Panc1 (cell line): ENCODE measurements around the gene PTPN2. TPM values are rescaled to one million over a fixed set of nuclear protein-coding genes. Genes with fewer than 3 reads are reported as not detected.

Experiments used
- ATAC-seq: fragments of 200-7000 bp; cut with Tn5 transposase; 2 replicates; pipeline ENCODE4 v1.9.1; 2020; ENCODE audit warnings: mild to moderate bottlenecking, moderate library complexity
- BruUV-seq: library from RNA; stranded (reverse); fragments of 400-500 nt; replicated peaks from 2 replicates; lab custom pipeline; 2021; lab: Mats Ljungman, UMichigan
- CTCF ChIA-PET: fragments of 300-600 bp; sonication (Branson Sonifier 250); formaldehyde crosslinking; loops from one replicate; lab custom pipeline; 2022; ENCODE audit warnings: antibody characterized with exemption; lab: Charles Lee
- POLR2A ChIA-PET: fragments of 300-600 bp; sonication (Branson Sonifier 250); formaldehyde crosslinking; loops from one replicate; lab custom pipeline; 2022; ENCODE audit warnings: antibody characterized with exemption; lab: Charles Lee
- DNase-seq: peaks from one replicate; pipeline ENCODE4 v3.0.0-alpha.2; 2010; ENCODE audit warnings: low read depth, low spot score
- H3K27ac ChIP-seq: 2 replicates; pipeline ENCODE4 v1.5.1; 2011; ENCODE audit warnings: mild to moderate bottlenecking, low read length, inconsistent platforms
- H3K27me3 ChIP-seq: fragments of 200-500 bp; sonication (Bioruptor generic); 2 replicates; pipeline ENCODE4 v1.6.0; 2014; ENCODE audit warnings: low read length, inconsistent platforms; ENCODE audit not compliant: control insufficient read depth, insufficient read depth
- H3K36me3 ChIP-seq: fragments of 200-500 bp; sonication (Bioruptor generic); 2 replicates; pipeline ENCODE4 v1.5.1; 2014; ENCODE audit warnings: inconsistent platforms, mild to moderate bottlenecking, low read length, moderate library complexity; ENCODE audit not compliant: control insufficient read depth, insufficient read depth
- H3K4me1 ChIP-seq: 2 replicates; pipeline ENCODE4 v1.5.1; 2011; ENCODE audit warnings: inconsistent platforms, mild to moderate bottlenecking, low read length, moderate library complexity; ENCODE audit not compliant: control insufficient read depth, insufficient read depth
- H3K4me3 ChIP-seq, 2 experiments: 2 replicates each; pipeline ENCODE4 v1.5.1; 2011 to 2012; ENCODE audit warnings: low read depth in 2 of 2, low read length in 2 of 2, mild to moderate bottlenecking in 2 of 2, inconsistent platforms in 1 of 2, moderate library complexity in 1 of 2
- H3K9me3 ChIP-seq: fragments of 200-500 bp; sonication (Bioruptor generic); 2 replicates; pipeline ENCODE4 v1.5.1; 2014; ENCODE audit warnings: low read depth, mild to moderate bottlenecking, inconsistent platforms, low read length, moderate library complexity; ENCODE audit not compliant: control insufficient read depth, insufficient read depth
- POLR2AphosphoS5 ChIP-seq: IDR thresholded peaks from 2 replicates; pipeline ENCODE4 v1.6.1; 2012; ENCODE audit warnings: mild to moderate bottlenecking, low read depth, low read length, moderate library complexity
- SIN3A ChIP-seq: IDR thresholded peaks from 2 replicates; pipeline ENCODE4 v1.6.1; 2012; ENCODE audit warnings: low read depth, mild to moderate bottlenecking, low read length, moderate library complexity, borderline replicate concordance; ENCODE audit not compliant: insufficient read depth
- TCF7L2 ChIP-seq: IDR thresholded peaks from 2 replicates; pipeline ENCODE4 v1.6.1; 2011; ENCODE audit warnings: mild to moderate bottlenecking, low read depth, low read length, inconsistent platforms
- in situ Hi-C: cut with HindIII; loops from 2 replicates; pipeline ENCODE4 v1.10.0; 2016; ENCODE audit warnings: low sequenced_read_pairs, low pct_unique_long_range_greater_than_20kb
- intact Hi-C: fragments of 100-400 bp; cut with micrococcal nuclease; formaldehyde crosslinking; loops from one replicate; pipeline ENCODE4 v1.10.0; 2022; ENCODE audit not compliant: unreplicated experiment
- total RNA-seq: library from RNA; stranded (reverse); gene quantifications from one replicate; pipeline ENCODE4 v1.2.1, GENCODE V29; 2021; ENCODE audit not compliant: unreplicated experiment
- TF ChIP-seq, protein P1 (sequence below): fragments of 450-650 bp; IDR thresholded peaks from 2 replicates; pipeline ENCODE4 v1.5.1; 2017; ENCODE audit warnings: mild to moderate bottlenecking
- TF ChIP-seq, protein P2 (sequence below), 2 experiments: IDR thresholded peaks; 2 replicates each; pipeline ENCODE4 v1.6.1; 2011 to 2012; ENCODE audit warnings: low read depth in 2 of 2, control low read depth in 1 of 2, low read length in 1 of 2, mild to moderate bottlenecking in 1 of 2, moderate library complexity in 1 of 2; ENCODE audit not compliant: insufficient read depth in 1 of 2

Gene PTPN2
- total RNA-seq, 1 experiment from 2014 or later = 34.8 TPM

GRCh38 chr18:12816451-12816850 lies 67.6 kb downstream of the PTPN2 start:
- intact Hi-C loops = no loop called here
- ATAC-seq (no peak), DNase-seq (no peak)
- ChIA-PET CTCF (no interaction called here), POLR2A (no interaction called here)
- Histone ChIP-seq H3K4me3 (no peak overlapping the region), H3K27me3 (no peaks in the 10 kb centered on the region), H3K27ac (no peak overlapping the region), H3K4me1 (no peaks in the 10 kb centered on the region), H3K36me3 (peaks cover 13% of the 10 kb centered on the region), H3K9me3 (no peaks in the 10 kb centered on the region)
- in situ Hi-C loops = no loop called here
- TF ChIP-seq, protein P1, sequence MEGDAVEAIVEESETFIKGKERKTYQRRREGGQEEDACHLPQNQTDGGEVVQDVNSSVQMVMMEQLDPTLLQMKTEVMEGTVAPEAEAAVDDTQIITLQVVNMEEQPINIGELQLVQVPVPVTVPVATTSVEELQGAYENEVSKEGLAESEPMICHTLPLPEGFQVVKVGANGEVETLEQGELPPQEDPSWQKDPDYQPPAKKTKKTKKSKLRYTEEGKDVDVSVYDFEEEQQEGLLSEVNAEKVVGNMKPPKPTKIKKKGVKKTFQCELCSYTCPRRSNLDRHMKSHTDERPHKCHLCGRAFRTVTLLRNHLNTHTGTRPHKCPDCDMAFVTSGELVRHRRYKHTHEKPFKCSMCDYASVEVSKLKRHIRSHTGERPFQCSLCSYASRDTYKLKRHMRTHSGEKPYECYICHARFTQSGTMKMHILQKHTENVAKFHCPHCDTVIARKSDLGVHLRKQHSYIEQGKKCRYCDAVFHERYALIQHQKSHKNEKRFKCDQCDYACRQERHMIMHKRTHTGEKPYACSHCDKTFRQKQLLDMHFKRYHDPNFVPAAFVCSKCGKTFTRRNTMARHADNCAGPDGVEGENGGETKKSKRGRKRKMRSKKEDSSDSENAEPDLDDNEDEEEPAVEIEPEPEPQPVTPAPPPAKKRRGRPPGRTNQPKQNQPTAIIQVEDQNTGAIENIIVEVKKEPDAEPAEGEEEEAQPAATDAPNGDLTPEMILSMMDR = no peak
- TF ChIP-seq, protein P2, sequence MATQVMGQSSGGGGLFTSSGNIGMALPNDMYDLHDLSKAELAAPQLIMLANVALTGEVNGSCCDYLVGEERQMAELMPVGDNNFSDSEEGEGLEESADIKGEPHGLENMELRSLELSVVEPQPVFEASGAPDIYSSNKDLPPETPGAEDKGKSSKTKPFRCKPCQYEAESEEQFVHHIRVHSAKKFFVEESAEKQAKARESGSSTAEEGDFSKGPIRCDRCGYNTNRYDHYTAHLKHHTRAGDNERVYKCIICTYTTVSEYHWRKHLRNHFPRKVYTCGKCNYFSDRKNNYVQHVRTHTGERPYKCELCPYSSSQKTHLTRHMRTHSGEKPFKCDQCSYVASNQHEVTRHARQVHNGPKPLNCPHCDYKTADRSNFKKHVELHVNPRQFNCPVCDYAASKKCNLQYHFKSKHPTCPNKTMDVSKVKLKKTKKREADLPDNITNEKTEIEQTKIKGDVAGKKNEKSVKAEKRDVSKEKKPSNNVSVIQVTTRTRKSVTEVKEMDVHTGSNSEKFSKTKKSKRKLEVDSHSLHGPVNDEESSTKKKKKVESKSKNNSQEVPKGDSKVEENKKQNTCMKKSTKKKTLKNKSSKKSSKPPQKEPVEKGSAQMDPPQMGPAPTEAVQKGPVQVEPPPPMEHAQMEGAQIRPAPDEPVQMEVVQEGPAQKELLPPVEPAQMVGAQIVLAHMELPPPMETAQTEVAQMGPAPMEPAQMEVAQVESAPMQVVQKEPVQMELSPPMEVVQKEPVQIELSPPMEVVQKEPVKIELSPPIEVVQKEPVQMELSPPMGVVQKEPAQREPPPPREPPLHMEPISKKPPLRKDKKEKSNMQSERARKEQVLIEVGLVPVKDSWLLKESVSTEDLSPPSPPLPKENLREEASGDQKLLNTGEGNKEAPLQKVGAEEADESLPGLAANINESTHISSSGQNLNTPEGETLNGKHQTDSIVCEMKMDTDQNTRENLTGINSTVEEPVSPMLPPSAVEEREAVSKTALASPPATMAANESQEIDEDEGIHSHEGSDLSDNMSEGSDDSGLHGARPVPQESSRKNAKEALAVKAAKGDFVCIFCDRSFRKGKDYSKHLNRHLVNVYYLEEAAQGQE (IDR thresholded peaks at IDR 0.05; ENCODE audit: insufficient read depth in 1 of 2, low read depth in 2 of 2, low read length in 1 of 2) = no peak
- TF ChIP-seq SIN3A (no peak), POLR2AphosphoS5 (no peak), TCF7L2 (no peak)
- BruUV-seq = no TSS peak

DNA sequence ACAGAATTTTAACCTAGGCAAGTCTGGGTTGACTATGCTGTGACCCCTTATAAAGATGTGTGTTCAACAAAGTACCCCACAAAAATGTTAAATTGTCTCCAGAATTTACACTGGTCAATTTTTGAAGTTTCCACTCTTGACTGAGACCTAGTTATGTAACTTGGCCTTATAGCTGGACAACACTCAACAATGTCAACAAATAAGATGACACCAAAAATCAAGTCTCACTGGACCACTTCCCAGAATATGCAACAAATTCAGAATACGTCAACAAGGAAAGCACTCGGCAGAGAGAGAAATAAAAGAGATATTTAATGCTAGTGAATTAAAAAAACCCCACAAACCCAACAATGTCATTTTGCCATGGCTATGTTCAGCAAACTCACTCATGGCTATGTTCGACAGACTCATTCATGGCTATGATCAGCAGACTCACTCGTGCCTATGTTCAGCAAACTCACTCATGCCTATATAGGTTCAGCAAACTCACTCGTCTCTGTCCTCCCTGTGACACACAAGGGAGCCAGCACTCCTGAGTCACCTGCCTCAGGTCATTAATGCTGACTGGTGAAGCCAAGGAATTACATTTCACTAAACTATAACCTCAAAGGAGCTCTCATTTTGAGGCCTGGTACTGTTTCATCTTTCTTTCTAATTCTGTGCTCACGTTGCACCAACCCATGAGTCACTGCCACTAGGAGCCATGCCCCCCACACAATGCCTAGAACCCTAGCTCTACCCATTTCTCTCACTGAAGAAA lies 72.7 kb downstream of the PTPN2 start:
- H3K27me3 ChIP-seq = no peaks in the 10 kb centered on the region
- TF ChIP-seq, protein P2 (IDR thresholded peaks at IDR 0.05; ENCODE audit: insufficient read depth in 1 of 2, low read depth in 2 of 2, low read length in 1 of 2) = no peak
- TF ChIP-seq, protein P1 = no peak
- TF ChIP-seq POLR2AphosphoS5 (no peak), SIN3A (no peak), TCF7L2 (no peak)
- H3K36me3 ChIP-seq = peaks cover 10% of the 10 kb centered on the region; the same call in 1 of the 2 replicates
- H3K4me1 ChIP-seq = no peaks in the 10 kb centered on the region
- ATAC-seq = no peak
- no peaks in the 10 kb centered on the region for H3K9me3 ChIP-seq
- in situ Hi-C loops (no loop called here), intact Hi-C loops (no loop called here)
- CTCF ChIA-PET = no interaction called here
- POLR2A ChIA-PET = no interaction called here
- DNase-seq = no peak
- BruUV-seq = no TSS peak
- no peak overlapping the region for H3K4me3 ChIP-seq
- no peak overlapping the region for H3K27ac ChIP-seq
